ENCODE measurements around the gene DHFR.

DNA sequence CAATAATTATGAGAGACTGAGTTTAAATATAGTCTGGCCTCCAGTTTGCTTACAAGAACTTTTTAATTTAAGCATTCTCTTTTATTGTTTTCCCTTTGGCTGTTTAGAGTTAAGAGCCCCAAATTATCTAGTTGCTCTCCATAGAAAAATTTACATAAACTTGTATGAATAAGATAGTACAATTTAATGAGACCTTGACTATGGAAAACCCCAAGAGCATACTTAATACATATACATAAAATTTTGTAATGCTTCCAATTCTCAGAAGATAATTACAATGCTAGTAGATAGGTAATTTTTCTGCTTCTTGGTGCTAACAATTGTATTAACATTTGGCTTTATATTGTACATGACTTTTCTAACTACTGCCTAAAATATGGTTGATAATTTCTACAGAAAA lies 20.6 kb downstream of the DHFR start:
- TF ChIP-seq, protein P1, sequence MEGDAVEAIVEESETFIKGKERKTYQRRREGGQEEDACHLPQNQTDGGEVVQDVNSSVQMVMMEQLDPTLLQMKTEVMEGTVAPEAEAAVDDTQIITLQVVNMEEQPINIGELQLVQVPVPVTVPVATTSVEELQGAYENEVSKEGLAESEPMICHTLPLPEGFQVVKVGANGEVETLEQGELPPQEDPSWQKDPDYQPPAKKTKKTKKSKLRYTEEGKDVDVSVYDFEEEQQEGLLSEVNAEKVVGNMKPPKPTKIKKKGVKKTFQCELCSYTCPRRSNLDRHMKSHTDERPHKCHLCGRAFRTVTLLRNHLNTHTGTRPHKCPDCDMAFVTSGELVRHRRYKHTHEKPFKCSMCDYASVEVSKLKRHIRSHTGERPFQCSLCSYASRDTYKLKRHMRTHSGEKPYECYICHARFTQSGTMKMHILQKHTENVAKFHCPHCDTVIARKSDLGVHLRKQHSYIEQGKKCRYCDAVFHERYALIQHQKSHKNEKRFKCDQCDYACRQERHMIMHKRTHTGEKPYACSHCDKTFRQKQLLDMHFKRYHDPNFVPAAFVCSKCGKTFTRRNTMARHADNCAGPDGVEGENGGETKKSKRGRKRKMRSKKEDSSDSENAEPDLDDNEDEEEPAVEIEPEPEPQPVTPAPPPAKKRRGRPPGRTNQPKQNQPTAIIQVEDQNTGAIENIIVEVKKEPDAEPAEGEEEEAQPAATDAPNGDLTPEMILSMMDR (IDR thresholded peaks at IDR 0.05): no peak
- TF ChIP-seq POLR2A (IDR thresholded peaks at IDR 0.05; ENCODE audit: low read depth): no peak
- TF ChIP-seq EP300 (IDR thresholded peaks at IDR 0.05): no peak
- no peak for TF ChIP-seq POLR2AphosphoS5 (IDR thresholded peaks at IDR 0.05)
